Femur (tissue), 1 donor: Measurements from ENCODE around the gene GPC6.
A peak's percentile ranks its signal among the peaks of the same experiment; 100 is the strongest.

Source experiments
- DNase-seq: peaks from one replicate; pipeline ENCODE4 v3.0.0-alpha.2; 2017

Gene GPC6

DNA sequence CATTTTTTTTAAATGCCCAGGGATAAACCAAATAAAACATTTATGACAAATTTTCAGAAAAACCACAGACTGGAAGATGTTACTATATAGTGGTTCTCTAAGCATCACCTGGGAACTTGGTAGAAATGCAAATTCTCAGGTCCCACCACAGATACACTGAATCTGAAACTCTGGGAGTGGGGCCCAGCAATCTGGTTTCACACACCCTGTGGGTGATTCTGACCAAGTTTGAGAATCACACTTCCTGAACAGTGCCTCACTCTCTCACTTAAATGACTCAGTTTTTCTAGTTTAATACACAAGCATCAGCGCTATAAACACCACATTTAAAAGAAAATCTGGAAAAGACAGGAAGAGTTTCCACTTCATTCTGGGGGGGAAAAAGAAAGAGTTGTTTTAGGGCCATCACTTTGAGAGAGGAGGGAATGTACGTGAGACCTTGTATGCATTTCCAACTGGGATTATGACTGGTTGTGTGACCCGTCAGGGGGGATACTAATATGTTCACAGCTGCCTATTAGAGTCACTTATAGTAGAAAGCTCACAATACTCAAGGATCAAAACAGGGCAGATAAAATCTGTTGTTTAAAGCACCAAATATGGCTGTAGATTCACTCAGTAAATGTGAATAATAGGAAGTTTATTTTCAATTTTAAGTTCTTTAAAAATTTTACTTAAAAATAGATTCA is 567.7 kb downstream of the GPC6 start:
- no peak for DNase-seq

DNA sequence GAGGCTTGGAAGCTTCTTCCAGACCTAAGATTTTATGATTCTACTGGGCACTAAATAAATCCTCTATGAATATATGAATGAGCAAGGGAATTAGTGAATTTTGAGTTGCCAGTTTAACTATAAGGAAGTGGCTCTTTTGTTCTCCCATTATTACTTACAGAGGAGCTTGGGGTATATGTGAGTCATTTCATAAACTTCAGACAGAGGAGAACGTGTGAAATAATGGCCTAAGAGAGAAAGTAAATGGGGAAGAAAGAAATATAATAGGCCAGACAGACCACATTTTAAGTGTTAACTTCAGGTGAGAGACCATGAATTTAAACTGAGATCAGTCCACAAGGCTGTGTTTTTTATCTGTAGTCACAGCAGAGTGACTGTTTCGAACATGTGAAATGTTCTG is 570.9 kb downstream of the GPC6 start:
- no peak for DNase-seq

DNA sequence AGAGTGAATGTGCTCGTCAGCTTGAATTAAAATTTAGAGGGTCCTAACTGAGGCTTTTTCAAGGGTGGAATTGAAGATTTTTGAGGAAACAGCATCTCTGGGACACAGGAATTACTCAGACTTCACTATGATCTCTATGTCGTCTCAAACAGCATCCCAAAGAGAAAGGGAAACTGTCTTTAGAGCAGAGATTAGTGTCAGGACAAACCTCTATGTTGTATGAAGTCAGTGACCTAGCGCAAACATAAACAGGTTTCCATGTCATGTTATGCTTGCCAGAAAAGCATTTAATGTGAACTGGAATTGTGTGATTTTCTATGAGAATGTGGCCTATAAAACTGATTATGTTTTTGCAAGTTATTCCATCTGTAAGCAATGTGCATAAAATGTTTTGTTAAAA is 573.7 kb downstream of the GPC6 start:
- DNase-seq: no peak

DNA sequence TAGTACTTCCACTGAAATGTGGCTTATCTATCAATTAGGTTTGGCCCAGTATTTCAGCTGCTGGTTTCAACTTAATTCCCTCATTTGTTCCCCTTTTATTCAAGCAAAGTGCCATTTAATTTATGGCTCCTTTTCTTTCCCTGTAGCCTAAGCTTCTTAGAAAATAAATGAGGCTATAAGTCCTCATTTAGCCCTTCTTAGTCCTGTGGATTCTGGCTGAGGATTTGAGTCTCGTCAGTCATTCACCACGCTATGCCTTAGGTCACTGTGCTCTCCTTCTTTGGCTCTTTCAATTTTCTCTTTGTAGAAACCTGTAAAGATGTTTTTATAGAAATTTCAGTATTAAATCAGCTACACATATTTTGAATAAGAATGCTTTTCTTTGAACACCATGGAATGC is 579.1 kb downstream of the GPC6 start:
- no peak for DNase-seq

DNA sequence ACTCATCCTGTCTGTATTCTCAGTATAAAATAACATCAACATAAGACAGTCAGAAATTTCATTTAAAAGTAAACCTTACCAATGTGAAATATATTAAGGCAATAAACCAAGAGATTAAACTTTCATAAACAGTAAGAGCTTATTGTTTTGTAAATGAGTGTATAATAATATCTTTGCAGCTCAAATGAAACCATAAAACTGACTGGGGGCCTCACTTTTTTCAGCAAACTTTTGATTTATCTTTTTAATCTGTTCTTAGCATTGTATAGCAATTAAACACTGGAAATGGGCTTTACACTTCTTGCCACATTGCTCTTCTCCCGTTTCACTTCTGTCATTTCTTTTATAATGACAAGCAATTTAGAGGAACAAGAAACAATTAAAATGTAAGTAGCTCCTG is 580.3 kb downstream of the GPC6 start:
- DNase-seq: no peak

DNA sequence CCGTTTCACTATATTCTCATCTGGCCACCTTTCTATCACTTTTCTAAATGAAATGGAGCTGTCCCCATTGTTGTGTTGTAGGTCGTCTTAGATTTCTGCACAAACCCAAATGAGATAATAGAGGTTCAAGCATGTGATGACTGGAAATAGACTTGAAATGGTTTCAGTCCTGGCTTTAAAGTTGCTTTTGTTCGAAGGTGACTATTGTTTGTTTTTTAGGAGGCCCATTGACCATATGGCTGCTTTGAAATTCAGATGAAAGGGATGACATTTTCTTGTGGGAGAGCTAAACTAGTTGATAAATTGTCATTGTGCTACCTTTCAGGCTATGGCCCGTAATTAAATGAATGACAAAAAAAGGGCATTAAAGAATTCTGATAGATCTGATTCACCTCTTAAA is 583.7 kb downstream of the GPC6 start:
- DNase-seq: no peak

DNA sequence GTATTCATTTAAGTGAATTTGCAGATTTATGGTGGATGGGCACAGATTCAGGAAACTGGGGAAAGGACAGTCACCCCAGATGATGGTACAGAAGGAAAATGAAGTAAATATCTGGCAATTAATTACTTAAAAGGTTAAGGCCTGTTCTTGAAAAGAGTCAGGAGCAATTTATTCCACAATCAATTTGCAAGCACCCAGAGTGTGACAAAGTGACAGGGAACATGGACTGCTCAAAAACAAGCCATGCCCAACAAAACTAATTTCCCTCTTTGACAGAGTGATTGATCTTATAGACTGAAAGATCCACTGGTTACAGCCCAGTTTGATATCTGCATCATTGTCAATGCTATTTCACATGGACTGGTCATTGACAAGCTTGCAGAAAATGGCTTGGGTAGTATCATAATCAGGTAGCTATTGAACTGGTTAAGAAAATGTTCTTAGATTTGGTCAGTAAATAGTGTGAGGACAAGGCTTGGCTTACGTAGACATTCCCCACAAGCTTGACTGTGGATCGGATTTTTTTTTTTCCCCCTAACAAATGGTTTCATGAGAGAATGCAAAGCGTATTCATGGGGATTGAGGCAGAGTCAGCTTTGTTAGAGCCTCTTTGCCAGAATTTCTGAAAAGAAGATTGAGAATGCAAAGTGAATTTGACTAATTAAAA is 584.6 kb downstream of the GPC6 start:
- no peak for DNase-seq

DNA sequence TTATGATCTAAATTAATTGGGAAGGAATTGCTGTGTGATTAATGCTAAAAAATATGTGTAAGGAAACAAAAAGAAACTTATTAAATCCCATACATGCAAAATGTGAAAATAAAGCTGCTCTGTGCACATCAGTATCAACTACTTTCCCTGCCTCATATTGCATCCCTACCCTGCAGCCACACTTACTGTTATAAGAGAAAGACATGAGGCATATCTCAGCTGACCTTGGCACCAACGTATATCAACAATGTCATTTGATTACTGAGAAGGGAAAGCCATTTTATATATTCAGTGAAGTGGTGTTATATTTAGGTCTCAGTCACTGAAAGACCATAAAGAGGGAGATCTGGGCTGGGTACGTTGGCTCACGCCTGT is 585.1 kb downstream of the GPC6 start:
- no peak for DNase-seq

DNA sequence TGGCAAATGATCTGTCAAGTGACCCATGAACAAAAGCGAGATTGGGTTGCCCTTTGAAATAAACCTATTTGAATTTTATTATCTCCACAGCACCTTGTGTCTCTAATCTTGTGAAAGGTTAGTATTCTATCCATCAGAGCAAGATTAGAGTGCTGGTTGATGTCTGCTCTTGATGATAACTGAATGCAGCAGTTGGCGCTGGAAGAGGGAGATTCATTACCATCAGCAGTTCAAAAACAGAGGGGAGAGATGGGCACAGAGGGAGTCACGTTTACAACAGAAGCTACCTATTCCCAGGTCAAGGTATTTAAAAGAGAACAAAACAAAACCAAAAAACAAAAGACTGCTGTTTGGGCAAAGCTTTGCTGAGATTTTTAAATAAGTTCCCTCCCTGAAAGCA is 588.1 kb downstream of the GPC6 start:
- DNase-seq: no peak

DNA sequence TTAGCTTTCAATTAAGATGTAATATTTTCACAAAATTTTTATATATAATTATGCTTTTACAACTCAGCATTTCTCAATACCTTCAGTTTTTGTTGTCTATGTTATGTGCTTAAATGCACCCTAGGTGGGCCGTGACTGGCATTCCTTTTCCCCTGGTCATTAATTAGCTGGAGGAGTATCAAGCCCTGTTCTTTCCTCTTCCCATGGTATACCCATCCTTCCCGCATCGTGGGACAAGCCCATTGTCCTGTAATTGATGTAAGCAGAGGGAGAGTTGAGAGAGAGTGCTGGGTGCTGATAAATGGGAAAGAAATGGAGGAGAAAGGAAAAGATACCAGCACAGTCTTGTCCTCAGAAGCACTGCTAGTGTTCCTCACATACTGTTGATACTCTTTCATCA is 591.7 kb downstream of the GPC6 start:
- DNase-seq: no peak

DNA sequence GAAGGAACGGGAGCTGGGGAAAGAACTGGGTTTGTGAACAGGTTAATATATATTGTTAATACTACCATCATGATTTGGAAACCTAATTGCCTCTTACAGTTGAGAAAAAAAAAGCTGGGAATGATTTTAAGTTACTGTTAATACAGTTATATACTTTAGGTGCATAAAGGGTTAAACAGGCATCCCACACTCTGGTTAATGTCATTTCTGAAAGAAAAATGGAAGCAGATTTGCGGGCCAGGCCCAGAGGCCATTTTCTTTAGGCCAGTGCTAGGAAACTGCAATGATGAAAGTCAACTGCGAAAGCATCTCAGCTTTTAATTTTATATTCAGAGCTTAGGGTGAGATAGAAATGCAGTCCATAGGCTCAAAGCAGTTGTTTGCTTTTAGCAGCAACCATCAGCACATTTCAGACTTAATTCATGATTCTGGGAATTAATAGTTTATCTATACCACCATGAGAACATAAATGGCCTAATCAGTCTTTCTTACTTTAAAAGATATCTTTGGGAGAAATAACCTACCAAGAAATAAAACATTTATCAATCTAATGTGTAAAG is 592.8 kb downstream of the GPC6 start:
- DNase-seq: no peak

DNA sequence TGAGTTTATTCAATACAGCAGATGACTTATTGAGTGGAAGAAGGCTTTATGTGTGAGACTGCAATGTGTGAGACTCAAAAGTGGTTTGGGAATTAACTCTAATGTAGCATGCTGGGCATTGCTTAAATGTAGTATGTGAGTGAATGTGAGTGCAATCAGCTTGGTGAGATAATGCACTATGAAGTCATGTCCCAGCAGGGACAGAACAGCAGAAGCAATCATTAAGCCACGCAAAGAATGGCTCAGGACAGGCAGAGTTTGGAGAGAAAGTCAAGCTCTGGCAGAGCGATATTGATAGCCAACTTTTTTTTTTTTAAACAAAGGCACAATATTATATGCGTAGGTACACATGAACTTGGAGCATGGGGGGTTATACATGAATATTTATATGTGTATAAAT is 597.7 kb downstream of the GPC6 start:
- DNase-seq: no peak

DNA sequence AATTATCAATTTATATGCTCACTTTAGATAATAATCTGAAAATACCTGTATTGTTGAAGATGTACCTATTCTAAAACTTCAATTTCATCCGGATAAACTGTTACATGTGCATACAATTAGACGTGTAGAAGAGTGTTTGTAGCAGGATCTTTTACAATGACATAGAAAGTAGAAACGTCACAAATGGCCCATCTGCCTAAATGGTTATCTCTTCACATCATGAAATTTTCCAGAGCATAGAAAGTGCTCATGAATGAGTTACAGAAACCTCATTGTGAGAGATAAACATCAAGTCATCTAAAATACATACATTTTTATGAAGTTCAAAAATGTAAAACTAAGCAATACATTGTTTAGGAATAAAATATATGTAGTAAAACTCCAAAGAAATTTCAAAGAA is 607.4 kb downstream of the GPC6 start:
- no peak for DNase-seq

DNA sequence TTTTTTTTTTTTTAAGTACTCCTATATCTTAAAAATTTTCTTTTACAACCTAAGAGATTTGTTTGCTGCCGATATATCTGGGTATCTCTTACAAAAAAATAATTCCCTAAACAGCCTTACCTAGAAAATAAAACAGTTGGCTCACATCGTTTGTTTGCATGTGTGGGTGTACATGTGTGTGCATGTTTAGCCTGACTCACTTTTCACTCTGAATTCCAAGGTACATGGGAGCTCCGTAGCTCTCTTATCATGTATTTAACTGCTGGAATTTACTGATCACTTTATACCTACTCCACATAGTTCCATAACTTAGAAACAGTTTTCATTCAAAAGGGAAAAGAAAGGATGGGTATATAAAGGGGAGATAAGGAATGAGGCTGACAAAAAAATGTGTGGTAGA is 616.5 kb downstream of the GPC6 start:
- no peak for DNase-seq

DNA sequence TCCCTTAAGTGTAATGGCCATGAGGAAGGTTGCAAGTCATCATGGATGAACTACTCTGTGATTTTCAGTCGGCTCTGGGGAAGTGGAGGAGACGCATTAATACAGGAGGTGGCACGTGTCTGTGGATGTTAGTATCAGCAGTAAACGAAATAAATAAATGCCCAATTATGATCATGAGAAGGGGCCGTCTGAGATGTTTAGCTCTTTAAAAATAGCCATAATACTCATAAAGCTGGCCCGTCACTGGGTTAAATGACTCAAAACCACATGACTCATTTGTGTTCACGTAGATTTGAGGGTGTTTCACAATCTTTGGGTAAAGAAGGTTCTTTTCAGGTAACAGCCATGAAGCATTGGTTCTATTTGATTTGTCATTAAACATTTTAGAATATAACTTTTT is 620.6 kb downstream of the GPC6 start:
- DNase-seq: no peak

DNA sequence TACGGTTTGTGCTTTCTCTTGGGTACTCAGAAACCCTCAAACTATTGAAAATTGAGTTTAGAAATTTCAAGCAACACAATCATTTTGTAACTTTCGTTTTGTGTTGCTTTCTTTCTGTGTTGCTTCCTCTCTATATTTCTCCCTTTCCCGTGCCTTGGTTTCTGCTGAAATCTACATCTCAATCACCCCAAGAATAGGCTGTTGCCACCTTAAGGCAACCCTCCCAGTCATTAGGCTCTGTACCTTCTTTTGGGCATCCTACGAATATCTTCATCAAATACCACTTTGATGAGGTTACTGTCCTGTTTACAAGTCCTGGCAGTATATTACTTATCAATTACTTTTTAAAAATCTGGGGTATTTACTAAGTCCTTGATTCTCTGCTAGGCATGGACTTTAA is 621.6 kb downstream of the GPC6 start:
- no peak for DNase-seq

DNA sequence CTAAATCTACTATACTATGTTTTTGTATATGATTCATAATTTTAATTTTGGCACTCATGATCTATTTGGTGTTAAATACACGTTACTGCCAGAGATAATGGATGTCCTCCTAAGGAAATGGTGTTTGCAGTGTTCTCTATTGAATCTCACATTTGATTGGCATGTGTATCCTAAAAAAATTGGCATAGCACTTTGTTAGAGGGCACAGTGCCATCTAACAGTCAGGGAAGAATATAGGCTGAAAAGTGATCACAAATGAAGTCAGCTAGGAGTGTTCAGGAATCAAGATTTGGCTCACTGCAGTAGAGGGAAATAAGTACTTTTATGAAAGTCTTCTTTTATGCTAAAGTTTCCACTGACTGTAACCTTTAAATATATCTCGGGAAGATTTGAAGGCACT is 624.6 kb downstream of the GPC6 start:
- DNase-seq: no peak

DNA sequence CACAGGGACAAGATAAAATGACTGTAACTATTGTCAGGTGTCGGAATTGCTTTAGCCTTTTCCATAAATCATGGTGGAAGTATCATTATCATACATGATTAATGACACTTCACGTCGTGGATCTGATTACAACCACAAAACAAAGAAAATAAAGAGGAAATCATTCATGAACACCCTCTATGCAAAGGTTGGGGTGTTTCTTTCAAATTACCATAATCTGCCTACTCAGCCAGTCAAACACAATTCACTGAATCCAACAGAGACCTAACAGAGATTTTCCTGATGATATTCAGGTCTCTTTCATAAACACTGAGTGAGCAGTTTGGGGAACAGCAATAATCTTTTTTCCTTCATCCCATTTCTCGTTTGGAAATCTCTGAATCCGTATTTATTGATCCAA is 627.3 kb downstream of the GPC6 start:
- no peak for DNase-seq

DNA sequence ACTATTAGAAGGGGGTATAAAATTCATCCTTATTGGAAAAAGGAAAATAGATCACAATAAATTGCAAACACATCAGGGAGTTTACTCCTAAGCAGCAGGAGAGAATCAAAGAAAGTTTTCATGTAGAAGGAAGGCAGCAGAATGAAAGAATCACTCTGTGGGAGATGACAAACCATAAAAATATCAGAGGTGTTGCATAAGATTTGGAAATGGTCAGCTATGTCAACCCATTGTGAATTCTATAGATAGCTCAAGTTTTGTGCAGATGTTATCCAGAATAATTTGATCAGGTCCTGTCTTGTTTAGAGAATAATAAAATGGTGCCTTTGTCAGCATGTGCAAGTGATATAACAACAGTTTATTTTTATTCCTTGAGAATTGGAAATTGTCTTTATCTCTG is 630.5 kb downstream of the GPC6 start:
- no peak for DNase-seq

DNA sequence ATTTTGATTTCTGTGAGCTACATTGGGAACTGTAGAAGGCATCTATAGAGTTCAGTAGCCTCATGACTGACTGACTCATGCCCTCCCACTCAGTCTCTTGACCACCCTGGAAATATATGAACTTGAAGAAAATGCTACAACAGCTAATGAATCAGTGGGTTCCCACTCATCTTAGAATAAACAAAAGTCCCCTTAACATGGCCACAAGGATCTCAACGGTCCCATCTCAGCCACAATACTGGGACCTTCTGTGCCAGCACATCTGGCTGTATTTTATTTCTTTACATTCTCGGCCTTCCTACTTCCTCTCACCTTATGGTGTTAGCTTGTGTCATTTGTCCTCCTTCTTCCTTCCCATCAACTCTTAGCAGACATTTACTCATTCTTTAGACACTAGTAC is 633.1 kb downstream of the GPC6 start:
- DNase-seq: no peak

DNA sequence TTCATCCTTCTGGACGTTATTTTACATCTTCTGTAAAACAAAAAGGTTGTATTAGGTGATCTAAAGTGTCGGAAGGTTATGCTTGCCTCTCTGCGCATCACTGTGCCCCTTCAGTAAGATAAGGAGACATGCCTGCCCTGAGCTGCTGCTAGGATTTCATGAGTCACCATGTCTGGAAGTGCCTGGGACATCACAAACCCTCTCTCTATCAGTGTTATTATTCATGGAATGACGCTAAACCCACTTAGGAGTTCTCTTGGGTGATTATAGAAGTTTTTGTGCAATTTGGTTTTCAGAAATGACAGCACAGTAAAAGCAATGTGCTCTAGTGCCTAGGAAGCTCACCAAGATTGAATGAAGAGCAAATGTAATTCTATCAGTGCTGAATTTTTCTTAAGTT is 635.2 kb downstream of the GPC6 start:
- no peak for DNase-seq

DNA sequence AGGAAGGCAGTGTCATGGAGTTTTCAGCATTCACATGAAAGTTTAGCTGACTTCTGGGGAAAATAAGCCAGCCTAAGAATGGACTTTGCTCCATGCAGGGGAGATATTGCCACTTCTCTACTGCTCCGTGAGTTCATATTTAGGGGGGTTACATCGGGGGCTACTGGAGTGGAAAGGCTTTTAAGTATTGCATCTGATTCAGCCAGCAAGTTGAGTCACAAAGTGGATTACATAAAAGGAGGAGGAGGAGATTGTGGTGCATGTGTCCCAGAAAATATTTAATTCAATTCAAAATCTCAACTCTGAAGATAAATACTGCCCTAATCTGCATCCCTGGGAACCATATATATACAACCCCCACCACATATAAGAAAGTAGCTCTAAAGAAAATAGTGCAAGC is 635.7 kb downstream of the GPC6 start:
- DNase-seq: no peak

DNA sequence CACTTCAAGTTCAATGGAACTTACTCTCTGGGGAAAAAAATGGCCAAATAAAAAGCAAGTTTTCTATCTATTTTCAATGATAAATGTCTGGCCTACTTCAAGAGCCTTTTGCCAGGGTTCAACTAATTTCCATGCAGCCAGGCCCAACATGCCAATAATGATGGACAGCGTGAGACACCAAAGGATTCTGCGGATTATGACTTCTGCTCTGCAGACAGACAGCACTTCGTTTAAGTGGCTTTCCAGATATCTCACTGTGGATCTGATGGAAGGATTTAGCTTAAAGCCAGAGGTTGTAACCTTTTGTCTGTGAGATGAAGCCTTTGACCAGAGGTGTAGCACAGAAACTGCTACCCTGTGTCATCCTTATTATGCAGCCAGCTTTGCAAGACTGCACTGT is 638.6 kb downstream of the GPC6 start:
- no peak for DNase-seq

DNA sequence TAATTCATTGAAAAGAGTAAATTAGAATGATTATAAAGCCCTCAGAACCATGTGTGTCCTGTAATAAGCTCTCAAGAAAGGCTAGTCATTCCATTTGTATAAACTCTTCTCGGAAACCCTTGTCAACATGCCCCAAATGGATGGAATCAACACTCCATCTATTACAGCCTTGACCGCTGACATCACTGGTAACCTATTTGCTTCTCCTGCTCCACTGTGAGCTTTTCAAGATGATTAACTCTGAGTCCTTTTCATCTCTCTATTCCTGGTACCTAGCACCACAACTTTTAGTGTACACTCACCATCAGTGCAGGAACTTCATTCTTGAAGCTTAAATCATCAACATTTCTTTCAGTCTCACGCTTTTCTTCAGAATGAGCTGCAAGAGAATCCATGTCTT is 640.9 kb downstream of the GPC6 start:
- no peak for DNase-seq

DNA sequence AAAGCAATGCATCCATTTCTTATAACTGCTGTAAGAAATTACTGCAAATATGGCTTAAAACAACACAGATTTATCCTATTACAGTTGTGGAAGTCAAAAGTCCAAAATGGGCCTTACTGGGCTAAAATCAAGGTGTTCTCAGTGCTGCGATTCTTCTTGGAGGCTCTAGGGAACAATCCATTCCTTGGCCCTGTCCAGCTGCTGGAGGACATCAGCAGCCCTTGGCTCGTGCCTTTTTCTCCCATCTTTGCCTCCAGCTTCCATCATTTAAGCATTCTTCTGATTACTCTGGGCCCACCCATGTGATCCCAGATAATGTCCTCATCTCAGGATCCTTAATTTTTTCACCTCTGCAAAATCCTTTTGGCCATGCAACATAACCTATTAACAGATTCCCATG is 645.8 kb downstream of the GPC6 start:
- DNase-seq: peak; percentile 15
